Peyer's patch (tissue), 4 donors: ENCODE results near the gene SGMS1. TPM values are rescaled to one million over a fixed set of nuclear protein-coding genes. Genes with fewer than 3 reads are reported as not detected.
A peak's percentile ranks its signal among the peaks of the same experiment; 100 is the strongest.

Experiments
- DNase-seq, 3 donors: peaks; one replicate each; pipeline ENCODE4 v3.0.0-alpha.2; 2017 to 2019
- H3K27ac ChIP-seq, 4 donors: fragments of 200-600 bp; sonication (generic); one replicate each; pipeline ENCODE4 v1.5.1; 2016 to 2019
- H3K27me3 ChIP-seq, 2 donors: fragments of 200-600 bp; sonication (generic); one replicate each; pipeline ENCODE4 v1.5.1; 2019
- H3K36me3 ChIP-seq, 3 donors: fragments of 200-600 bp; sonication (generic); one replicate each; pipeline ENCODE4 v1.5.1; 2016 to 2019
- H3K4me1 ChIP-seq, 4 donors: fragments of 200-600 bp; sonication (generic); one replicate each; pipeline ENCODE4 v1.5.1; 2016 to 2019
- H3K4me3 ChIP-seq, 4 donors: fragments of 200-600 bp; sonication (generic); 1 replicate in 3 of 4; 2 replicates in 1 of 4; pipeline ENCODE4 v1.5.1; 2016 to 2019; ENCODE audit warnings: mild to moderate bottlenecking in 1 of 4
- H3K9me3 ChIP-seq, 4 donors: fragments of 200-600 bp; sonication (generic); one replicate each; pipeline ENCODE4 v1.5.1; 2016 to 2019; ENCODE audit warnings: mild to moderate bottlenecking in 1 of 4
- CTCF ChIP-seq, 6 experiments: fragments of 450-650 bp in 4 of 6; fragments of 200-600 bp in 2 of 6; sonication (generic) in 1 of 6; IDR thresholded peaks; one replicate each; pipeline ENCODE4 v1.5.1; 2017 to 2019; ENCODE audit warnings: antibody characterized with exemption in 6 of 6, mild to moderate bottlenecking in 3 of 6, moderate library complexity in 1 of 6
- POLR2A ChIP-seq, 2 donors: fragments of 450-650 bp; IDR thresholded peaks; one replicate each; pipeline ENCODE4 v1.5.1; 2017; ENCODE audit warnings: antibody characterized with exemption in 2 of 2, mild to moderate bottlenecking in 2 of 2, moderate library complexity in 2 of 2
- total RNA-seq, 4 donors: library from RNA; depleted of rRNA; stranded (reverse); fragments of >200 nt; gene quantifications; one replicate each; pipeline ENCODE4 v1.1.0, GENCODE V29; 2016

Gene SGMS1
- total RNA-seq, 4 donors from 2014 or later: 73.4 to 117 (median 88.4) TPM

GRCh38 chr10:50554995-50555568 is 68.7 kb downstream of the SGMS1 start:
- no peak for DNase-seq
- Histone ChIP-seq H3K36me3 (no peaks in the 10 kb centered on the region), H3K9me3 (no peaks in the 10 kb centered on the region), H3K27ac (no peak overlapping the region), H3K4me1 (peaks cover 0 to 16% (median 0%) of the 10 kb centered on the region in 4 donors), H3K4me3 (no peak overlapping the region), H3K27me3 (no peaks in the 10 kb centered on the region)
- TF ChIP-seq CTCF (IDR thresholded peaks at IDR 0.05): no peak
- no peak for TF ChIP-seq POLR2A (IDR thresholded peaks at IDR 0.05)

- no peak for DNase-seq
- Histone ChIP-seq H3K4me1 (peaks cover 0 to 18% (median 0%) of the 10 kb centered on the region in 4 donors), H3K4me3 (no peak overlapping the region), H3K27me3 (no peaks in the 10 kb centered on the region), H3K9me3 (no peaks in the 10 kb centered on the region), H3K27ac (no peak overlapping the region), H3K36me3 (no peaks in the 10 kb centered on the region)
- TF ChIP-seq CTCF (IDR thresholded peaks at IDR 0.05) (no peak), POLR2A (IDR thresholded peaks at IDR 0.05) (no peak)
These were observed 69.3 kb downstream of the SGMS1 start for GRCh38 chr10:50554376-50554994.

- Histone ChIP-seq H3K27me3 (no peaks in the 10 kb centered on the region), H3K9me3 (no peaks in the 10 kb centered on the region), H3K4me3 (no peak overlapping the region), H3K4me1 (peaks cover 0 to 17% (median 0%) of the 10 kb centered on the region in 4 donors), H3K27ac (peak overlapping the region in 1 of 4 donors; percentile 0), H3K36me3 (no peaks in the 10 kb centered on the region)
- no peak for TF ChIP-seq POLR2A (IDR thresholded peaks at IDR 0.05)
- TF ChIP-seq CTCF (IDR thresholded peaks at IDR 0.05): peak in 4 of 6 experiments; percentile 9 to 71 (median 60)
- peak in 1 of 3 donors; percentile 66 for DNase-seq
These were observed 70.8 kb downstream of the SGMS1 start for GRCh38 chr10:50552771-50553535.

- TF ChIP-seq POLR2A (IDR thresholded peaks at IDR 0.05) (no peak), CTCF (IDR thresholded peaks at IDR 0.05) (no peak)
- no peak overlapping the region for H3K4me3 ChIP-seq
- no peaks in the 10 kb centered on the region for H3K36me3 ChIP-seq
- no peak for DNase-seq
- H3K9me3 ChIP-seq: no peaks in the 10 kb centered on the region
- no peaks in the 10 kb centered on the region for H3K27me3 ChIP-seq
- H3K27ac ChIP-seq: peak overlapping the region in 1 of 4 donors; percentile 0
- peaks cover 0 to 13% (median 0%) of the 10 kb centered on the region in 4 donors for H3K4me1 ChIP-seq
These were observed 71.4 kb downstream of the SGMS1 start for GRCh38 chr10:50552308-50552707.

GRCh38 chr10:50551894-50552293 is 71.9 kb downstream of the SGMS1 start:
- Histone ChIP-seq H3K27ac (no peak overlapping the region), H3K9me3 (no peaks in the 10 kb centered on the region), H3K36me3 (no peaks in the 10 kb centered on the region), H3K27me3 (no peaks in the 10 kb centered on the region), H3K4me3 (no peak overlapping the region), H3K4me1 (peaks cover 0 to 13% (median 0%) of the 10 kb centered on the region in 4 donors)
- no peak for TF ChIP-seq CTCF (IDR thresholded peaks at IDR 0.05)
- no peak for TF ChIP-seq POLR2A (IDR thresholded peaks at IDR 0.05)
- DNase-seq: no peak
